Measurements from ENCODE around the gene BEAN1. TPM values are rescaled to one million over a fixed set of nuclear protein-coding genes. Genes with fewer than 3 reads are reported as not detected.

BEAN1 gene
- total RNA-seq, 1 experiment from 2014 or later, result 1.9 TPM

DNA sequence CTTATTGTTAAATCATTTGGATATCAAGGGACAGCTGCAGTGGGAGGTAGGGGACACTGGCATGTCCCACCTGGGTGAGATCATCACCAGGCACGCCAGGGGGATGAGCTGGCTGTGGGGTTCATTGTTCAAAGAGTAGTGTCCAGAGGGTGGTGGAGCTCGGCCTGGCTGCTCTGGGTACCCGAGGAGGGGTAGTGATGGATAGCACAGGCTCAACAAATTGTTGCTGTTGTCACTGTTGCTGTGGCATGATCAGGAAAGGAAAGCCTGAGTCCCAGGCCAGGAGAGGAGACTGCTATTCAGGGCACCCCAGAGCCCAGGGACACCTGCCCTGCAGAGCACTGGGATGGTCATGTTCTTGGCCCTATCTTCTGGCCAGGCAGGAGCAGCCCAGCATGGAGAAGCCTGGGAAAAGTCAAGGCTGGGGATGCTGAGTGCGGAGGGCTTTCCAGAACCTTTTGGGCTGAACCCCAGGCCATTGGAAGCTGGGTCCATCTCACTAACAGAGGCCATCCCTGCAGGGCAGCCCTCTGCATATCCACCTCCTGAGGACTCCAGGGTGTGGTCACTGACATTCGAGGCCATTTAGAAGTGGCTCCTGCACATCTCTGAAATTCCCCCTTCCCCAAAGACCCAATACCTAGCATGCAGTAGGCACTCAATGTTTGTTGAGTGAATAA, 12.1 kb downstream of the BEAN1 start:
- intact Hi-C loops (cut with micrococcal nuclease), result no loop called here
- no peaks in the 10 kb centered on the region for H3K9me2 ChIP-seq (replicated peaks; ENCODE audit: low read length)
- H3K9ac ChIP-seq (ENCODE audit: low read length), result no peak overlapping the region
- H2AFZ ChIP-seq (ENCODE audit: low read length), result no peak overlapping the region
- no peak for DNase-seq
- H3K9me3 ChIP-seq (ENCODE audit: low read length), result no peaks in the 10 kb centered on the region
- no peaks in the 10 kb centered on the region for H3K79me2 ChIP-seq (ENCODE audit: low read length)
- TF ChIP-seq, protein P1, sequence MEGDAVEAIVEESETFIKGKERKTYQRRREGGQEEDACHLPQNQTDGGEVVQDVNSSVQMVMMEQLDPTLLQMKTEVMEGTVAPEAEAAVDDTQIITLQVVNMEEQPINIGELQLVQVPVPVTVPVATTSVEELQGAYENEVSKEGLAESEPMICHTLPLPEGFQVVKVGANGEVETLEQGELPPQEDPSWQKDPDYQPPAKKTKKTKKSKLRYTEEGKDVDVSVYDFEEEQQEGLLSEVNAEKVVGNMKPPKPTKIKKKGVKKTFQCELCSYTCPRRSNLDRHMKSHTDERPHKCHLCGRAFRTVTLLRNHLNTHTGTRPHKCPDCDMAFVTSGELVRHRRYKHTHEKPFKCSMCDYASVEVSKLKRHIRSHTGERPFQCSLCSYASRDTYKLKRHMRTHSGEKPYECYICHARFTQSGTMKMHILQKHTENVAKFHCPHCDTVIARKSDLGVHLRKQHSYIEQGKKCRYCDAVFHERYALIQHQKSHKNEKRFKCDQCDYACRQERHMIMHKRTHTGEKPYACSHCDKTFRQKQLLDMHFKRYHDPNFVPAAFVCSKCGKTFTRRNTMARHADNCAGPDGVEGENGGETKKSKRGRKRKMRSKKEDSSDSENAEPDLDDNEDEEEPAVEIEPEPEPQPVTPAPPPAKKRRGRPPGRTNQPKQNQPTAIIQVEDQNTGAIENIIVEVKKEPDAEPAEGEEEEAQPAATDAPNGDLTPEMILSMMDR (conservative IDR thresholded peaks at IDR 0.05; ENCODE audit: low read depth, low read length), result no peak
- TF ChIP-seq EZH2phosphoT487 (IDR thresholded peaks at IDR 0.05; ENCODE audit: borderline replicate concordance, low read length), result no peak
- TF ChIP-seq EZH2 (IDR thresholded peaks at IDR 0.05; ENCODE audit: low read length, unreplicated experiment), result no peak
- peaks cover 3% of the 10 kb centered on the region for H3K4me1 ChIP-seq (ENCODE audit: insufficient read depth, low read length)
- H3K4me3 ChIP-seq (ENCODE audit: low read length), result no peak overlapping the region
- CTCF ChIA-PET, result no interaction called here
- no peaks in the 10 kb centered on the region for H3F3A ChIP-seq (ENCODE audit: low read length, unreplicated experiment)
- no peak overlapping the region for H3K27ac ChIP-seq (ENCODE audit: low read length)
- POLR2A ChIA-PET (ENCODE audit: unreplicated experiment), result no interaction called here
- H3K27me3 ChIP-seq (ENCODE audit: low read length), result no peaks in the 10 kb centered on the region
- H3K36me3 ChIP-seq (ENCODE audit: low read depth, low read length), result no peaks in the 10 kb centered on the region
- H3K4me2 ChIP-seq (ENCODE audit: low read length), result no peak overlapping the region
- BruUV-seq (replicated peaks), result no TSS peak
- ATAC-seq, result no peak
- no peaks in the 10 kb centered on the region for H4K20me1 ChIP-seq (ENCODE audit: low read length)

DNA sequence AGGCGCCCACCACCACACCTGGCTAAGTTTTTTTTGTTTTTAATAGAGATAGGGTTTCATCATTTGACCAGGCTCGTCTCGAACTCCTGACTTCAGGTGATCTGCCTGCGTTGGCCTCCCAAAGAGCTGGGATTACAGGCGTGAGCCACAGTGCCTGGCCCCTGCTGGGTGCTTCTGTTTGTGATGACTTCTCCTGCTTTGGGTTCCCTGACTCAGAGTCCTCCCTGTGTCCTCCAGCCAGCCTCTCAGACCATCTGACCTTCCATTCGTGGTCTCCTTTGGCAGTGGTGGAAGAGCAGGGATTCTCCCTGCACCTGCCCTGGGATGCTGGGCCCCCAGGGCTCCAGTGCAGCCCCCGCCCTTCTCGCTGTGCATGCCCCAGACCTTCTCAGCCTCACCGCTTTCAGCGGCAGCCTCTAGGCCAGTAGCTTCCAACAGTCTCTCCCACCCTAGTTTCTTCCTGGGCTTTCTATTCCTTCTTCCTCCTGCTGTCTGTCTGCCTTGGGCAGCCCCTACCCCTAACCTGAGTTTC, 13.2 kb downstream of the BEAN1 start:
- TF ChIP-seq EZH2phosphoT487 (IDR thresholded peaks at IDR 0.05; ENCODE audit: borderline replicate concordance, low read length) (no peak), EZH2 (IDR thresholded peaks at IDR 0.05; ENCODE audit: low read length, unreplicated experiment) (no peak)
- TF ChIP-seq, protein P1 (conservative IDR thresholded peaks at IDR 0.05; ENCODE audit: low read depth, low read length), result no peak
- ChIA-PET CTCF (no interaction called here), POLR2A (ENCODE audit: unreplicated experiment) (no interaction called here)
- Histone ChIP-seq H3K4me1 (ENCODE audit: insufficient read depth, low read length) (no peaks in the 10 kb centered on the region; the same call in 1 of the 2 replicates), H3K27ac (ENCODE audit: low read length) (no peak overlapping the region), H3F3A (ENCODE audit: low read length, unreplicated experiment) (no peaks in the 10 kb centered on the region), H3K27me3 (ENCODE audit: low read length) (no peaks in the 10 kb centered on the region), H3K79me2 (ENCODE audit: low read length) (no peaks in the 10 kb centered on the region), H3K4me2 (ENCODE audit: low read length) (no peak overlapping the region), H3K9ac (ENCODE audit: low read length) (no peak overlapping the region), H2AFZ (ENCODE audit: low read length) (no peak overlapping the region), H3K9me2 (replicated peaks; ENCODE audit: low read length) (no peaks in the 10 kb centered on the region), H4K20me1 (ENCODE audit: low read length) (no peaks in the 10 kb centered on the region), H3K9me3 (ENCODE audit: low read length) (no peaks in the 10 kb centered on the region), H3K4me3 (ENCODE audit: low read length) (no peak overlapping the region), H3K36me3 (ENCODE audit: low read depth, low read length) (no peaks in the 10 kb centered on the region)
- no peak for DNase-seq
- ATAC-seq, result no peak
- no TSS peak for BruUV-seq (replicated peaks)
- intact Hi-C loops (cut with micrococcal nuclease), result no loop called here

- Histone ChIP-seq H3K4me3 (ENCODE audit: low read length) (no peak overlapping the region), H3K27ac (ENCODE audit: low read length) (no peak overlapping the region), H2AFZ (ENCODE audit: low read length) (no peak overlapping the region), H3K36me3 (ENCODE audit: low read depth, low read length) (no peaks in the 10 kb centered on the region), H3K4me2 (ENCODE audit: low read length) (no peak overlapping the region), H4K20me1 (ENCODE audit: low read length) (no peaks in the 10 kb centered on the region), H3K27me3 (ENCODE audit: low read length) (no peaks in the 10 kb centered on the region), H3K9me3 (ENCODE audit: low read length) (no peaks in the 10 kb centered on the region), H3F3A (ENCODE audit: low read length, unreplicated experiment) (no peaks in the 10 kb centered on the region), H3K79me2 (ENCODE audit: low read length) (no peaks in the 10 kb centered on the region), H3K9ac (ENCODE audit: low read length) (no peak overlapping the region), H3K4me1 (ENCODE audit: insufficient read depth, low read length) (no peaks in the 10 kb centered on the region; the same call in 1 of the 2 replicates), H3K9me2 (replicated peaks; ENCODE audit: low read length) (no peaks in the 10 kb centered on the region)
- ChIA-PET POLR2A (ENCODE audit: unreplicated experiment) (no interaction called here), CTCF (no interaction called here)
- no peak for DNase-seq
- TF ChIP-seq EZH2 (IDR thresholded peaks at IDR 0.05; ENCODE audit: low read length, unreplicated experiment) (no peak), EZH2phosphoT487 (IDR thresholded peaks at IDR 0.05; ENCODE audit: borderline replicate concordance, low read length) (no peak)
- TF ChIP-seq, protein P1 (conservative IDR thresholded peaks at IDR 0.05; ENCODE audit: low read depth, low read length), result no peak
- BruUV-seq (replicated peaks), result no TSS peak
- ATAC-seq, result no peak
- intact Hi-C loops (cut with micrococcal nuclease), result no loop called here
Measured at GRCh38 chr16:66440970-66441369, 13.9 kb downstream of the BEAN1 start.

Measured in PC-3 (cell line).